Endothelial cell (in vitro differentiated cells): ENCODE measurements around the gene PPA2. TPM values are rescaled to one million over a fixed set of nuclear protein-coding genes. Genes with fewer than 3 reads are reported as not detected.

Source experiments
- DNase-seq: peaks from one replicate; pipeline ENCODE4 v3.0.0; 2021; ENCODE audit warnings: low spot score
- H3K27ac Mint-ChIP-seq: one replicate; pipeline ENCODE4 v1.8.0; 2021; ENCODE audit warnings: mixed read lengths, inconsistent platforms; ENCODE audit not compliant: unreplicated experiment
- H3K27me3 Mint-ChIP-seq: one replicate; pipeline ENCODE4 v1.8.0; 2021; ENCODE audit warnings: mild to moderate bottlenecking, moderate library complexity, mixed read lengths, inconsistent platforms; ENCODE audit not compliant: unreplicated experiment
- H3K36me3 Mint-ChIP-seq: one replicate; pipeline ENCODE4 v1.8.0; 2021; ENCODE audit warnings: mild to moderate bottlenecking, low read depth, mixed read lengths, inconsistent platforms; ENCODE audit not compliant: unreplicated experiment
- H3K4me1 Mint-ChIP-seq: one replicate; pipeline ENCODE4 v1.8.0; 2021; ENCODE audit warnings: mild to moderate bottlenecking, mixed read lengths, inconsistent platforms; ENCODE audit not compliant: unreplicated experiment
- H3K4me3 Mint-ChIP-seq: one replicate; pipeline ENCODE4 v1.8.0; 2021; ENCODE audit warnings: mild to moderate bottlenecking, mixed read lengths, inconsistent platforms; ENCODE audit not compliant: unreplicated experiment
- H3K9me3 Mint-ChIP-seq: one replicate; pipeline ENCODE4 v1.8.0; 2021; ENCODE audit warnings: mixed read lengths, inconsistent platforms; ENCODE audit not compliant: unreplicated experiment
- total RNA-seq: library from RNA; stranded (reverse); fragmentation: NEBNext Ultra II Directional; extraction: Animal tissue kit (Norgen Biotek cat#: 25700); gene quantifications from one replicate; pipeline ENCODE4 v1.2.1, GENCODE V29; 2021; ENCODE audit not compliant: unreplicated experiment
- TF ChIP-seq, protein P1 (sequence below): fragments of 200-600 bp; sonication (generic); IDR thresholded peaks from one replicate; pipeline ENCODE4 v1.5.0; 2021; ENCODE audit warnings: antibody characterized with exemption; ENCODE audit not compliant: unreplicated experiment

The PPA2 gene
- total RNA-seq, 1 donor from 2014 or later = 45.5 TPM

DNA sequence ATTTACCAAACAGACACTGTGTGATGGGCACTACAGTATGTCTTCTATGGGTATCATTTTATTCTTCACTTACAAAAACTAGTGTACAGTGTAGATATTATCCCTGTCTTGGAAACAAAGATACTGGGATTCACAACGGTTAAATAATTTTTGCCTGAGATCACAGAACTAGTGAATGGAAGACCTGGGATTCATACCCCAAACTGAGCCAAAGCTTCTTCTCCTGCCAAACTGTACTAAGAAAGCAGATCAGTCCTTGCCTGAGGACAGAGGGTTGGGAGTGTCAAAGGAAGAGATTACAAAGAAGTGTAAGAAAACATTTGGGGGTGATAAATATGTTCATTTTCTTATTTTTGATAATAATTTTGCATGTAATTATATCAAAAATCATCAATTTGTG, 43.1 kb downstream of the PPA2 start:
- Mint-ChIP-seq H3K4me1 (peaks cover 2% of the 10 kb centered on the region), H3K9me3 (no peaks in the 10 kb centered on the region), H3K27ac (no peak overlapping the region), H3K4me3 (no peak overlapping the region), H3K36me3 (peaks cover 21% of the 10 kb centered on the region), H3K27me3 (no peaks in the 10 kb centered on the region)
- TF ChIP-seq, protein P1, sequence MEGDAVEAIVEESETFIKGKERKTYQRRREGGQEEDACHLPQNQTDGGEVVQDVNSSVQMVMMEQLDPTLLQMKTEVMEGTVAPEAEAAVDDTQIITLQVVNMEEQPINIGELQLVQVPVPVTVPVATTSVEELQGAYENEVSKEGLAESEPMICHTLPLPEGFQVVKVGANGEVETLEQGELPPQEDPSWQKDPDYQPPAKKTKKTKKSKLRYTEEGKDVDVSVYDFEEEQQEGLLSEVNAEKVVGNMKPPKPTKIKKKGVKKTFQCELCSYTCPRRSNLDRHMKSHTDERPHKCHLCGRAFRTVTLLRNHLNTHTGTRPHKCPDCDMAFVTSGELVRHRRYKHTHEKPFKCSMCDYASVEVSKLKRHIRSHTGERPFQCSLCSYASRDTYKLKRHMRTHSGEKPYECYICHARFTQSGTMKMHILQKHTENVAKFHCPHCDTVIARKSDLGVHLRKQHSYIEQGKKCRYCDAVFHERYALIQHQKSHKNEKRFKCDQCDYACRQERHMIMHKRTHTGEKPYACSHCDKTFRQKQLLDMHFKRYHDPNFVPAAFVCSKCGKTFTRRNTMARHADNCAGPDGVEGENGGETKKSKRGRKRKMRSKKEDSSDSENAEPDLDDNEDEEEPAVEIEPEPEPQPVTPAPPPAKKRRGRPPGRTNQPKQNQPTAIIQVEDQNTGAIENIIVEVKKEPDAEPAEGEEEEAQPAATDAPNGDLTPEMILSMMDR = no peak
- DNase-seq = no peak

DNA sequence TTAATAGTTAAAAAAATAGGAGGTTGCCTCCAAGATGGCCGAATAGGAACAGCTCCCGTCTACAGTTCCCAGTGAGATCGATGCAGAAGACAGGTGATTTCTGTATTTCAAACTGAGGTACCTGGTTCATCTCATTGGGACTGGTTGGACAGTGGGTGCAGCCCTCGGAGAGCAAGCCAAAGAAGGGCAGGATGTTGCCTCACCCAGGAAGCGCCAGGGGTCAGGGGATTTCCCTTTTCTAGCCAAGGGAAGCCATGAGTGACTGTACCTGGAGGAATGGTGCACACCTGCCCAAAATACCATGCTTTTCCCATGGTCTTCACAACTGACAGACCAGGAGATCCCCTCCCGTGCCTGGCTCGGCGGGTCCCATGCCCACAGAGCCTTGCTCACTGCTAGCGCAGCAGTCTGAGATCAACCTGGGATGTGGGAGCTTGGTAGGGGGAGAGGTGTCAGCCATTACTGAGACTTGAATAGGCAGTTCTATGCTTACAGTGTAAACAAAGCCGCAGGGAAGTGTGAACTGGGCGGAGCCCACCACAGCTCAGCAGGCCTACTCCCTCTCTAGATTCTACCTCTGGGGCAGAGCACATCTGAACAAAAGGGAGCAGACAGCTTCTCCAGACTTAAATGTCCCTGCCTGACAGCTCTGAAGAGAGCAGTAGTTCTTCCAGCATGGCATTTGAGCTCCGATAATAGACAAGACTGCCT, 47.5 kb downstream of the PPA2 start:
- Mint-ChIP-seq H3K27ac (no peak overlapping the region), H3K4me1 (no peaks in the 10 kb centered on the region), H3K4me3 (no peak overlapping the region), H3K27me3 (no peaks in the 10 kb centered on the region), H3K36me3 (peaks cover 23% of the 10 kb centered on the region), H3K9me3 (no peaks in the 10 kb centered on the region)
- no peak for DNase-seq
- TF ChIP-seq, protein P1 = no peak

DNA sequence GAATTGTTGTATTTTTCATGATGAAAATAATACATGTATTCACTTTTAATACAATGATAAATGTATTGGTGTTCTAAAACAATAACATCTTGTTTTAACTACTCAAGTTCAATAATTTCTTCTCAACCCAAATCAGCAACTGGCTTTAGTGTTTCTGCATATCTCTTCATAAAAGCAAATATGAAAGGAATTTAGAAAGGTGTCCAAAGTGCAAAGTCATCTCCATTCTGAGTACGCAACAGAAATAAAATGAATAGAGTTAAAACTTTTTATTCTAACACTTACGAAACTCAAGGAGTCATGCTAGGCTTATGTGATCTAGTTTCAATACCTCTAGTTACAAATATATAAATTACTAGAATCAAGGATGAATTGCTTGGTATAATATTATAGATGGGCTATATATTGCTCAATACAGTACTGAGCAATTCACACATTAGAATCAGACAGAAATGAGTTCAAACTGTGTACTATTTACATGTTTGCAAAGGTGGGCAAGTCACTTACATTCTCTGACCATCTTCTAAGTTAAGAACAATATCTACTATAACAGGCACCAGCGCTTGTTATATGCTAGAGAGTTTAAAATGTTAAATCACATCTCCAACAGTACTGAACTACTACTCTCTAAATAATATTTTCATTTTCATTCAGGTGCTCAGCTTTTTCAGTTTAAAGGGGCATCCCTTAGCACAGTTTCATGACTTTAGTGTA, 51.5 kb downstream of the PPA2 start:
- TF ChIP-seq, protein P1 = no peak
- H3K9me3 Mint-ChIP-seq = no peaks in the 10 kb centered on the region
- no peak overlapping the region for H3K27ac Mint-ChIP-seq

DNA sequence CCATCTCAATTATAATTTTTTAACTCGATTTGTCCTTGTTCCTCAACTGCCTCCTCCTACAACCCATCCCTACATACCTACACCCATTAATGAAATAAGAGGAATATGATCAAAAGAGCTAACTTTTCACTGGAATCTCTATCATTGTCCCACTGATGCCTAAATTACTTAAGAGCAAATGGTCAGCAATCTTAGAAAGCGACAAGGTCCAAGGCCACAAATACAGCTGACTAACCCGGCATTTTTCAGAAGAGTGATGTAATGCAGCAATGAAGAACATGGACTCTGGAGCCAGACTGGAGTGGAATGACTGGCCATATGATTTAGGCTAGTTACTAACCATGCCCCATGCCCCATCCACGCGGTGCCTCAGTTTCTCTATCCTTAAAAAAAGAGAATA, 56.2 kb downstream of the PPA2 start:
- H3K36me3 Mint-ChIP-seq = peaks cover 3% of the 10 kb centered on the region
- no peak overlapping the region for H3K4me3 Mint-ChIP-seq
- H3K27ac Mint-ChIP-seq = no peak overlapping the region
- H3K27me3 Mint-ChIP-seq = no peaks in the 10 kb centered on the region
- no peaks in the 10 kb centered on the region for H3K9me3 Mint-ChIP-seq
- H3K4me1 Mint-ChIP-seq = no peaks in the 10 kb centered on the region
- TF ChIP-seq, protein P1 = no peak
- DNase-seq = no peak

More for the DNA sequence above, 51.5 kb downstream of the PPA2 start:
- Mint-ChIP-seq H3K27me3 (no peaks in the 10 kb centered on the region), H3K36me3 (peaks cover 19% of the 10 kb centered on the region), H3K4me3 (no peak overlapping the region), H3K4me1 (no peaks in the 10 kb centered on the region)
- DNase-seq = no peak

DNA sequence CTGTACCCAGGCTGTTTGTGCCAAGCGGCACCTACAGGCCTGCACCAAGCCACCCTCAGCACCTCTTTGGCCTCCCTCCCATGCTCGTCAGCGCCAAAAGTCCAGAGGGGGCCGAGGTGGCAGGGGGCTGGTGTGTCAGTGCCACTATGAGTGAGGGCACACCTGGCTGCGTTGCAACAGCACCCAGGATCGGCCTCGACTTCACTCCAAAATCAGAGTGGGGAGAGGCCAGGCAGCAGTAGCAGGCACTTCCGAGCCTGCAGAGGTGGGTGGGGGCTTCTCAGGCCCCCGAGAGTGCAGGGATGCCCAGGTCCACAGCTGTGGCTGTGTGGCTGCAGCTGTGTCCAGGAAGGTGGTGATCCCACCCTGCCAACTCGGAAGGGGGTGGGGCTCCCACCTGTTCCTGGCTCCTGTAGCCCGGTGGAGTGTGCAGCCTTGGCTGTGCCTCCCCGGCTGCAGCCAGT, 58.5 kb downstream of the PPA2 start:
- Mint-ChIP-seq H3K4me3 (no peak overlapping the region), H3K27ac (no peak overlapping the region), H3K4me1 (no peaks in the 10 kb centered on the region), H3K9me3 (no peaks in the 10 kb centered on the region), H3K27me3 (no peaks in the 10 kb centered on the region), H3K36me3 (peaks cover 12% of the 10 kb centered on the region)
- DNase-seq = no peak
- TF ChIP-seq, protein P1 = no peak
